HepG2 (cell line): ENCODE data around the gene ZNG1A.
"Not testable (repeated sequence)": the region's sequence is repeated elsewhere in the genome, so short reads cannot be mapped to it uniquely, and the experiment has no call there.

Experiments
- CTCF ChIP-seq: sonication (generic); formaldehyde crosslinking; IDR thresholded peaks from 2 replicates; pipeline ENCODE4 v1.5.0; 2020; ENCODE audit warnings: mild to moderate bottlenecking, missing genetic modification reagents, moderate library complexity
- FOXM1 ChIP-seq: sonication (generic); formaldehyde crosslinking; IDR thresholded peaks from 2 replicates; pipeline ENCODE4 v1.5.0; 2020; ENCODE audit warnings: missing genetic modification reagents
- PRDM4 ChIP-seq: sonication (generic); formaldehyde crosslinking; IDR thresholded peaks from 2 replicates; pipeline ENCODE4 v1.9.0; 2021; ENCODE audit warnings: missing genetic modification reagents, borderline replicate concordance

- not testable (repeated sequence) for TF ChIP-seq CTCF, PRDM4, FOXM1 (CRISPR knock-in tag)
These were observed 72.9 kb downstream of the ZNG1A start for GRCh38 chr9:105991-106390.
